Right atrium auricular region (tissue), 2 donors: ENCODE measurements around the gene MMP11. TPM values are rescaled to one million over a fixed set of nuclear protein-coding genes. Genes with fewer than 3 reads are reported as not detected.

Experiments used
- DNase-seq: peaks from one replicate; pipeline ENCODE4 v3.0.0-alpha.2; 2019; ENCODE audit warnings: low spot score
- H3K27ac ChIP-seq, 2 donors: fragments of 200-600 bp; sonication (generic); 1 replicate in 1 of 2; 2 replicates in 1 of 2; pipeline ENCODE4 v1.5.1; 2016 to 2019
- H3K27me3 ChIP-seq, 2 donors: fragments of 200-600 bp; sonication (generic); one replicate each; pipeline versions ENCODE4 v1.5.1 to v1.6.0; 2017 to 2019
- H3K36me3 ChIP-seq: fragments of 200-600 bp; sonication (generic); one replicate; pipeline ENCODE4 v1.5.1; 2016
- H3K4me1 ChIP-seq, 2 donors: fragments of 200-600 bp; sonication (generic); one replicate each; pipeline versions ENCODE4 v1.5.1 to v1.6.0; 2017 to 2019
- H3K4me3 ChIP-seq, 2 donors: fragments of 200-600 bp; sonication (generic); 1 replicate in 1 of 2; 2 replicates in 1 of 2; pipeline ENCODE4 v1.5.1; 2017 to 2019; ENCODE audit warnings: mild to moderate bottlenecking in 1 of 2, moderate library complexity in 1 of 2
- H3K9me3 ChIP-seq, 2 donors: fragments of 200-600 bp; sonication (generic); one replicate each; pipeline ENCODE4 v1.5.1; 2019
- total RNA-seq, 2 donors: library from RNA; depleted of rRNA; stranded (reverse); fragments of >200 nt; gene quantifications; one replicate each; pipeline ENCODE4 v1.1.0, GENCODE V29; 2016
- TF ChIP-seq, protein P1 (sequence below), 2 donors: fragments of 200-600 bp; sonication (generic); IDR thresholded peaks; one replicate each; pipeline ENCODE4 v1.5.1; 2019; ENCODE audit warnings: antibody characterized with exemption in 2 of 2

The MMP11 gene
- total RNA-seq, 2 donors from 2014 or later = 2.2 to 12.3 TPM

DNA sequence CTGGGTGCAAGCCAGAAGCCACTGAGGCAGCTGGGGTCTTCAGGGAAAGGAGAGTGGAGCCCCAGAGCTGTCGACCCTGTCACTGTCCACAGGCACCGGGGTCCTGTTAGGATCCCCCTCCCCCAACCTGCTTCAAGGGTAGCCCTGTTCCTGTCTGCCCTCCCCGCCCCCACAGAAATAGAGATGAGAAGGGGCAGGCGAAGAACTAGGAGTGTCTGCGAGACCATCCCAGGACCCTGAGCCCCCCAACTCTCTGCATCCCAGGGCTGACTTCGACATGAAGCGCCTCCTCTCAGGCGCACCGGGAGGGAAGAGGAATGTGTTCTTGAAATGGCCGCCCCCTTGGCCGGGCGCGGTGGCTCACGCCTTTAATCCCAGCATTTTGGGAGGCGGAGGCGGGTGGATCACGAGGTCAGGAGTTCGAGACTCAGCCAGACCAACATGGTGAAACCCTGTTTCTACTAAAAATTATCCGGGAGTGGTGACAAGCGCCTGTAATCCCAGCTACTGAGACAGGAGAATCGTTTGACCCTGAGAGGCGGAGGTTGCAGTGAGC, 21.1 kb upstream of the MMP11 start:
- H3K36me3 ChIP-seq = no peaks in the 10 kb centered on the region
- DNase-seq = no peak

DNA sequence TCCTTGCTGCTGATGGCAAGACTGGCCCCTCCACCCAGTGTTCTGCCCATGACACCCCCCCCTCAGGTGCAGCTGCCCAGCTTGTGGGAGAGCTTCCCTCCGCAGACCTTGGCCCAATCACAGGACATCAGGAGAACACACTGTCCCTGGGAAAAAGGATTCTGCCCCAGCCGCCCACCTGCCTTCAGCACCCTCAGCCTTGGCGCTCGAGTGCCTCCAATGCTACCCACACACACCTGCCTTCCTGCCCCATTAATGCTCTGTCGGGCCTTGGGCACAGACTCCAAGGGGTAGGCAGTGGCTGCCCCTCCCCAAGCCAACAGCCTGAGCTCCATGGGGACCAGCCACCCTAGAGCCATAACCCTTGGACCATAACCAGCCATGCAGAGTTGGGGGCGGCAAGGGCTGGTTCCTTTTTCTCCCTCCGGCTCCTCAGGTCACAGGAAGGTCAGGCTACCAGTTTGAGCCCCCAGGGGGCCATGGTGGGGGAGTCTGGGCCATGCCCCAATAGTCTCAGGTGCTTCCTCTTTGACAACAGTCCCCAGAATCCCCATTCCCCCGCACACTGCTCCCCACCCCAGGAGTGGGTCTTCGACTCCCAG, 20.5 kb upstream of the MMP11 start:
- H3K9me3 ChIP-seq = no peaks in the 10 kb centered on the region
- DNase-seq = no peak
- H3K27ac ChIP-seq = no peak overlapping the region
- H3K27me3 ChIP-seq = no peaks in the 10 kb centered on the region
- no peak overlapping the region for H3K4me3 ChIP-seq
- TF ChIP-seq, protein P1, sequence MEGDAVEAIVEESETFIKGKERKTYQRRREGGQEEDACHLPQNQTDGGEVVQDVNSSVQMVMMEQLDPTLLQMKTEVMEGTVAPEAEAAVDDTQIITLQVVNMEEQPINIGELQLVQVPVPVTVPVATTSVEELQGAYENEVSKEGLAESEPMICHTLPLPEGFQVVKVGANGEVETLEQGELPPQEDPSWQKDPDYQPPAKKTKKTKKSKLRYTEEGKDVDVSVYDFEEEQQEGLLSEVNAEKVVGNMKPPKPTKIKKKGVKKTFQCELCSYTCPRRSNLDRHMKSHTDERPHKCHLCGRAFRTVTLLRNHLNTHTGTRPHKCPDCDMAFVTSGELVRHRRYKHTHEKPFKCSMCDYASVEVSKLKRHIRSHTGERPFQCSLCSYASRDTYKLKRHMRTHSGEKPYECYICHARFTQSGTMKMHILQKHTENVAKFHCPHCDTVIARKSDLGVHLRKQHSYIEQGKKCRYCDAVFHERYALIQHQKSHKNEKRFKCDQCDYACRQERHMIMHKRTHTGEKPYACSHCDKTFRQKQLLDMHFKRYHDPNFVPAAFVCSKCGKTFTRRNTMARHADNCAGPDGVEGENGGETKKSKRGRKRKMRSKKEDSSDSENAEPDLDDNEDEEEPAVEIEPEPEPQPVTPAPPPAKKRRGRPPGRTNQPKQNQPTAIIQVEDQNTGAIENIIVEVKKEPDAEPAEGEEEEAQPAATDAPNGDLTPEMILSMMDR (IDR thresholded peaks at IDR 0.05) = no peak
- H3K4me1 ChIP-seq = peaks cover 0 to 19% of the 10 kb centered on the region in 2 donors
- no peaks in the 10 kb centered on the region for H3K36me3 ChIP-seq

More for the DNA sequence above, 21.1 kb upstream of the MMP11 start:
- H3K4me1 ChIP-seq = peaks cover 0 to 19% of the 10 kb centered on the region in 2 donors
- peak overlapping the region; percentile 53 to 63 for H3K4me3 ChIP-seq
- TF ChIP-seq, protein P1 (IDR thresholded peaks at IDR 0.05) = no peak
- H3K9me3 ChIP-seq = no peaks in the 10 kb centered on the region
- H3K27ac ChIP-seq = peak overlapping the region; percentile 88 to 94
- no peaks in the 10 kb centered on the region for H3K27me3 ChIP-seq

DNA sequence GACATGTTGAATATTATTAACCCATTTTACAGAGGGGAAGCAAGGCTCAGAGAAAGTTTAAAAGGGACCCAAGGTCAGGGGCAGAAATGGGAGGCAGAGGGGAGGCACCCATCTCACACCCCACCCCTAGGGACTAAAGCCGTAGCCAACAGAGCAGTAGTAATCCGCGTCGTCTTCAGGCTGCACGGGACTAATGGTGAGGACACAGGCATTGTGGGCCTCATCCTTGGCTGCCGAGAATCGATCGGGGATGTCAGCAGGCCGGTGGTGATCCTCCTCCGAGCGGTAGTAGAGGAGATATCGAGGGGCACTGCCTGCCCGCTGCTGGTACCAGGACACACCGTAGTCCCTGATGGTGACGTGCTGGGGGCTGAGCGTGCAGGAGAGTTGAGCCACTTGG, 19.9 kb upstream of the MMP11 start:
- no peak overlapping the region for H3K4me3 ChIP-seq
- peaks cover 0 to 19% of the 10 kb centered on the region in 2 donors for H3K4me1 ChIP-seq
- H3K27me3 ChIP-seq = no peaks in the 10 kb centered on the region
- H3K9me3 ChIP-seq = no peaks in the 10 kb centered on the region
- DNase-seq = no peak
- H3K36me3 ChIP-seq = no peaks in the 10 kb centered on the region
- no peak overlapping the region for H3K27ac ChIP-seq
- TF ChIP-seq, protein P1 (IDR thresholded peaks at IDR 0.05) = no peak

DNA sequence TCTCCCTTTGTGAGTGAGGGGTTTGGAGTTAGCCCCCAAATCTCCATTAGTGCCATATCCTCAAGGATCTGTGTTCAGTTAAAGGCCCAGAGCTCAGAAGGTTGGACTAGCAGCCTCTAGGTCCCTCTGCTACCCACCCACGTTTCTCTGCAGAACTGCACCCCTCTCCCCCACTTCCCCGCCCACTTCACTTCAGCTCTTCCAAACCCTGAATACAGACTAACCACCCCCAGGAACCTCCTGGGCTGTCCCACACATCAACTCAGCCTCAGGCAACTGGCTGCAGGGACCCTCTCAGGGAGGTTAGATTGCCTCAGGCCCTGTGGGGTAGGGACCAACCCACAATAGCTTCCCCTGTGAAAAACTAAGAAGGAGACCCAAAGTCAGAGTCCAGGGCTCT, 19.3 kb upstream of the MMP11 start:
- H3K27me3 ChIP-seq = no peaks in the 10 kb centered on the region
- no peak overlapping the region for H3K27ac ChIP-seq
- no peaks in the 10 kb centered on the region for H3K9me3 ChIP-seq
- DNase-seq = no peak
- no peaks in the 10 kb centered on the region for H3K36me3 ChIP-seq
- TF ChIP-seq, protein P1 (IDR thresholded peaks at IDR 0.05) = no peak
- peaks cover 0 to 19% of the 10 kb centered on the region in 2 donors for H3K4me1 ChIP-seq
- no peak overlapping the region for H3K4me3 ChIP-seq

DNA sequence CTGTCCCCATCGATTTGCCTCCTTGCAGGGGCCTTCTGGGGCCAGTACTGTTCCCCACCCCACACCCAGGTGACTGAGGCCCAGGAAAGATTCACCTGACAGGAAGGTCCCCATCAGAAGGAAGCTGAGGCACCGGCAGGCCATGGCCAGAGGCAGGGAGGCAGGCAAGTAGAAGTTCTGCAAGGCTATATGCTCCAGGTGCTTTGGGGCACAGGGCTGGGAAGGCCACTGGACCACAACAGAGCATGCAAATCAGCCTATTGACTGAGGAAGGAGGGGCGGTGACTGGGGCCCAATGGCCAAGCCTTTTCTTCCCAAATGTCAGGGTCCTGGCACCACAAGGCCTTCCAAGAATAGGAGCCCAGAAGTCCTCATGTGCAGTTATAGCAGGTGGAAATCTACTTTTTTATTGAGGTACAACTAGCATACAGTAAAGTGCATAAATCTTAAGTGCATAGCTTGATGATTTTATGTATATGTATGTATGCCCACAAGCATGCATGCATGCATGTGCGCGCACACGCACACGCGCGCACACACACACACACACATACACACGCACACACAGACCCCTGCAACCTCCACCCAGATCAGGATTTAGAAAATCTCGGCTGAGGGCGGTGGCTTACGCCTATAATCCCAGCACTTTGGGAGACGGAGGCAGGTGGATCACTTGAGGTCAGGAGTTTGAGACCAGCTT, 18.3 kb upstream of the MMP11 start, which contains the start of gene VPREB3:
VPREB3 (minus strand) TSS at position 206 of the 700 bp plus-strand sequence; CDS start at position 144, 62 bp downstream.
- TF ChIP-seq, protein P1 (IDR thresholded peaks at IDR 0.05) = no peak
- H3K36me3 ChIP-seq = no peaks in the 10 kb centered on the region
- H3K9me3 ChIP-seq = no peaks in the 10 kb centered on the region
- H3K27ac ChIP-seq = no peak within 1 kb of the TSS
- no peak within 1 kb of the TSS for H3K4me3 ChIP-seq
- H3K27me3 ChIP-seq = no peaks in the 10 kb centered on the region
- peaks cover 0 to 19% of the 10 kb centered on the region in 2 donors for H3K4me1 ChIP-seq
- DNase-seq = no peak
